ENCODE data around the gene RSPH6A. TPM values are rescaled to one million over a fixed set of nuclear protein-coding genes. Genes with fewer than 3 reads are reported as not detected.

Gene RSPH6A
- polyA plus RNA-seq, 3 donors, result not detected

DNA sequence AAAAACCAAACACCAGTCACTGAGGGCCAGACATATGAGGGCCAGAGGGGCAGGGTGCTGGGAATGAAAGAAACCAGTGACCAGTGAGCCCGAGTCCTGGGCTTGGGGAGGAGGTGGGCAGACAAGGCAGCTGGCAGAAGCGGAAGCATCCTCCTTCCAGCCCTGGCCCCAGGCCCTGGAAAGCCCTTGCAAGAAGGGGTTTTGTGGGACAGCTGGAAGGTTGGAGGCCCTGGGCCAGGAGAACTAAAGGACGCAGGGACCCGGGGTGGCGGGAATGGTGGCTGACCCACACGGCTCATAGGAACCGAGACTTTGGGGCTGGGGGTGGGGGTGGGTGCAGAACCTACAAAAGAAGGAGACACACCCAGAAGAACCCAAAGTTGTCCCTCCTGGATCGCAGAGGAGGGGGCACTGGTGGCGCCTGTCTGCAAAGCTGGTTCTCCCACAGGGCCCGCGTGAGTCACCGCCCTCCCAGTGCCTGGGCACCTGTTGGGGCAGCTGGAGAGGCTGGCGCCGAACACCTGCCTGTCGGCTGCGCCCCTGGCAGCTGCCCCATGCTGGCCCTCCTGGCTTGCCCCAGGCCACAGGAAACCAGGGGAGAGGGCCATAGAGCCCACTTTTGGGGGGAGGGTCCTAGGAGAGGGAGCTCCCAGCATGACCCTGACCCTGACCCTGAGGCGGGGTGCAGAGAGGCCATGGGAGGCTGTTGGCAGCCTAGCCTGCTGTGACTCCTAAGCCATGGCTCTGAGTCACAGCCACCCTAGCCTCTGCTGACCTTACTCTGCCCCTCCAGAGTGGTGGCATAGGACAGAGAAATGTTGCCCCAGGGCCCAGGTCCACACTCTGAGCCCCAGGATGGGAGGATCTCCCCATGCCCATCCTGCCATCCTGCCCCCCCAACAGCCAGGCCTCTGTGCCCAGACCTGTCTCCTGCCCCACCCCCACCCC is 33.6 kb downstream of the RSPH6A start:
- Histone ChIP-seq H3K9me3 (replicated peaks in 1 of 2; ENCODE audit: control insufficient read depth in 1 of 2, insufficient read depth in 1 of 2, low read length in 2 of 2) (peaks cover 16 to 24% of the 10 kb centered on the region in 2 donors), H3K27me3 (ENCODE audit: control insufficient read depth in 2 of 2, insufficient read depth in 2 of 2, low read length in 2 of 2) (peaks cover 54 to 100% of the 10 kb centered on the region in 2 donors), H3K79me2 (ENCODE audit: insufficient read depth, low read length) (no peaks in the 10 kb centered on the region), H3K4me1 (ENCODE audit: control insufficient read depth in 1 of 2, insufficient read depth in 2 of 2, low read length in 2 of 2) (peaks cover 11 to 21% of the 10 kb centered on the region in 2 donors), H2AFZ (ENCODE audit: insufficient read depth, low read depth, low read length, poor library complexity, severe bottlenecking) (no peak overlapping the region), H3K9ac (ENCODE audit: insufficient read depth, low read length, poor library complexity, severe bottlenecking) (no peak overlapping the region), H3K4me3 (replicated peaks in 1 of 3; ENCODE audit: low read depth in 2 of 3, low read length in 3 of 3) (no peak overlapping the region), H3K27ac (ENCODE audit: low read depth in 1 of 2, low read length in 2 of 2) (no peak overlapping the region), H3K36me3 (replicated peaks in 1 of 2; ENCODE audit: control insufficient read depth in 1 of 2, insufficient read depth in 2 of 2, low read length in 2 of 2) (no peaks in the 10 kb centered on the region), H3K4me2 (replicated peaks; ENCODE audit: extremely low read depth, low read length, poor library complexity, severe bottlenecking) (no peak overlapping the region), H4K20me1 (ENCODE audit: insufficient read depth, low read length) (peaks cover 99% of the 10 kb centered on the region)
- peaks cover 18% of the 10 kb centered on the region for H3K4me1 Mint-ChIP-seq
- H3K9me3 Mint-ChIP-seq, result peaks cover 3 to 43% (median 22%) of the 10 kb centered on the region in 7 donors
- intact Hi-C loops (cut with micrococcal nuclease), result no loop called here
- TF ChIP-seq CTCF (IDR thresholded peaks at IDR 0.05), result no peak
- DNase-seq, result no peak
- H3K27me3 Mint-ChIP-seq (ENCODE audit: low read depth in 3 of 3), result peaks cover 93 to 100% (median 97%) of the 10 kb centered on the region in 3 donors
- peaks cover 12 to 22% of the 10 kb centered on the region in 2 donors for H3K36me3 Mint-ChIP-seq
- H3K27ac Mint-ChIP-seq, result peak overlapping the region in 2 of 7 donors; percentile 25 to 63
- H3K4me3 Mint-ChIP-seq, result peak overlapping the region in 1 of 2 donors; percentile 80
- 83% methylated on average over 16 of the region's 17 CpGs for WGBS (ENCODE audit: insufficient coverage)

DNA sequence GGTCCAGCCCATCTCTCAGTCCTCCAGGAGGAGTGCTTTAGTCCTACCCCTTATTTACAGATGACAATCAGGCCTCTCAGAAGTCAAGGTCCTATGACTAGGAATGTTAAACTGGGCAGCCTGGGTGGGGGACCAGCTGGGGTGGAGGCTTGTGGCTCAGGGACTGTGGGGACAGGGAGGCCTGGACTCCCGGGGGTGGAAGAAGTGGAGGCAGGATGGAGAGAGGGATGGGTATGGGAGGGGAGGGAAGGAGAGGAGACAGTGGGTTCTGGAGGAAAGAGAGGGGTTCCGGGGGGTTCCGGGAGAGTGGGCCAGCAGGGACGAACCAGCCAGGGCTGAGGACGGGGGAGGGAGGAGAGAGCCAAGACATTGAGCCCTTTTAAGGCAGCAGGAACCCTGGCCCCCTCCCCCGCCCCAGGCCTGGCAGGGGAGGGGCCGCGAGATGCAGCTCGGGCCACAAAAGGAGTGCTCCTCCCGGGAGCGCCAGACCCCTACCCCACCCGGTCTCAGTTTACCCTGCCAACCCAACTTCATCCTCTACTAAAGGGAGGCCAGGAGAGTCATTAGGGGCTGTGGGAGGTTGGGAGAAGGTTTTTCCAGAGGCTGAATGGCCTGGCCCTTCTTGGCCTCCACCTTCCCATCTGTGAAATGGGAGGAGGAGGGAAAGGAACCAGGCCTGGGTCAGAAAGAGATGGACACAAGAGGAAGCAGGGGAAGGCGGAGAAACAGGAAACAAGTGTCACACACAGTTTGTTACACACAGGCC is 34.5 kb downstream of the RSPH6A start:
- H2AFZ ChIP-seq (ENCODE audit: insufficient read depth, low read depth, low read length, poor library complexity, severe bottlenecking), result no peak overlapping the region
- no peaks in the 10 kb centered on the region for H3K36me3 ChIP-seq (replicated peaks in 1 of 2; ENCODE audit: control insufficient read depth in 1 of 2, insufficient read depth in 2 of 2, low read length in 2 of 2)
- Mint-ChIP-seq H3K4me3 (peak overlapping the region in 1 of 2 donors; percentile 94), H3K4me1 (peaks cover 18% of the 10 kb centered on the region), H3K9me3 (peaks cover 0 to 40% (median 21%) of the 10 kb centered on the region in 7 donors), H3K27me3 (ENCODE audit: low read depth in 3 of 3) (peaks cover 89 to 100% (median 93%) of the 10 kb centered on the region in 3 donors), H3K27ac (no peak overlapping the region), H3K36me3 (peaks cover 7 to 18% of the 10 kb centered on the region in 2 donors)
- 44% methylated on average over 4 of the region's 13 CpGs for WGBS (ENCODE audit: insufficient coverage)
- intact Hi-C loops (cut with micrococcal nuclease), result no loop called here
- H3K27me3 ChIP-seq (ENCODE audit: control insufficient read depth in 2 of 2, insufficient read depth in 2 of 2, low read length in 2 of 2), result peaks cover 52 to 94% of the 10 kb centered on the region in 2 donors
- no peak overlapping the region for H3K9ac ChIP-seq (ENCODE audit: insufficient read depth, low read length, poor library complexity, severe bottlenecking)
- peak in 1 of 3 donors; percentile 17 for DNase-seq
- H3K4me2 ChIP-seq (replicated peaks; ENCODE audit: extremely low read depth, low read length, poor library complexity, severe bottlenecking), result no peak overlapping the region
- peaks cover 92% of the 10 kb centered on the region for H4K20me1 ChIP-seq (ENCODE audit: insufficient read depth, low read length)
- H3K79me2 ChIP-seq (ENCODE audit: insufficient read depth, low read length), result no peaks in the 10 kb centered on the region
- H3K4me1 ChIP-seq (ENCODE audit: control insufficient read depth in 1 of 2, insufficient read depth in 2 of 2, low read length in 2 of 2), result peaks cover 11 to 21% of the 10 kb centered on the region in 2 donors
- TF ChIP-seq CTCF (IDR thresholded peaks at IDR 0.05), result no peak
- peaks cover 16 to 24% of the 10 kb centered on the region in 2 donors for H3K9me3 ChIP-seq (replicated peaks in 1 of 2; ENCODE audit: control insufficient read depth in 1 of 2, insufficient read depth in 1 of 2, low read length in 2 of 2)
- no peak overlapping the region for H3K27ac ChIP-seq (ENCODE audit: low read depth in 1 of 2, low read length in 2 of 2)
- H3K4me3 ChIP-seq (replicated peaks in 1 of 3; ENCODE audit: low read depth in 2 of 3, low read length in 3 of 3), result no peak overlapping the region
